ENCODE results near the gene ALKBH5. TPM values are rescaled to one million over a fixed set of nuclear protein-coding genes. Genes with fewer than 3 reads are reported as not detected.
A peak's percentile ranks its signal among the peaks of the same experiment; 100 is the strongest.

ALKBH5 gene
- total and polyA plus RNA-seq, 9 of the 15 experiments (the other 6 are each of a cell fraction or from before 2014, with no cell fraction given): 11.4 to 70.0 (median 47.4) TPM

DNA sequence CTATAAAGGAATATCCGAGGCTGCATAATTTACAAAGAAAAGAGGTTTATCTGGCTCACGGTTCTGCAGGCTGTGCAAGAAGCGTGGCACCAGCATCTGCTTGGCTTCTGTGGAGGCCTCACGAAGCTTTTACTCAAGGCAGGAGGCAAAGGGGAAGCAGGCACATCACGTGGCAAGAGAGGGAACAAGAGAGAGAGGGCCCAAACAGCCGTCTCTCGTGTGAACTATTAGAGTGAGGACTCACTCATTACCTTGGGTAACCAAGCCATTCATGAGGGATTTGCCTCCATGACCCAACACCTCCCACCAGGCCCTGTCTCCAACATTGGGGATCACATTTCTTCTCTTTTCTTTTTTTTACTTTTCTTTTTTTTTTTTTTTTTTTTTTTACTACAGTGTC, 7.5 kb upstream of the ALKBH5 start:
- CTCF ChIA-PET (ENCODE audit: low intra/inter-chr PET ratio): no interaction called here
- Histone ChIP-seq H3K9me1 (ENCODE audit: control insufficient read depth, insufficient read depth, low read length) (no peaks in the 10 kb centered on the region), H3K4me1 (replicated peaks in 1 of 2; ENCODE audit: control insufficient read depth in 2 of 2, insufficient read depth in 2 of 2, low read length in 2 of 2) (peaks cover 19% of the 10 kb centered on the region in 2 experiments; a peak in 4 of 5 replicates), H3K9ac (ENCODE audit: insufficient read depth in 1 of 2, low read depth in 2 of 2, low read length in 2 of 2) (no peak overlapping the region), H3K36me3 (ENCODE audit: control insufficient read depth, insufficient read depth, low read length) (no peaks in the 10 kb centered on the region), H4K20me1 (replicated peaks; ENCODE audit: control insufficient read depth, insufficient read depth, low read length) (no peaks in the 10 kb centered on the region), H2AFZ (ENCODE audit: low read depth, low read length) (peak overlapping the region; percentile 62; the same call in 1 of the 2 replicates), H3K4me3 (no peak overlapping the region), H3K9me3 (replicated peaks; ENCODE audit: control insufficient read depth, insufficient read depth, low read depth, low read length) (no peaks in the 10 kb centered on the region), H3K27me3 (ENCODE audit: control insufficient read depth in 2 of 2, insufficient read depth in 2 of 2, low read length in 2 of 2) (no peaks in the 10 kb centered on the region), H3K27ac (ENCODE audit: extremely low read depth, low read depth, low read length) (no peak overlapping the region), H3K79me2 (ENCODE audit: control insufficient read depth, insufficient read depth, low read length) (no peaks in the 10 kb centered on the region), H3K4me2 (ENCODE audit: insufficient read depth, low read length) (no peak overlapping the region)
- ATAC-seq: no peak
- in situ Hi-C loops (cut with MboI) (no loop called here), intact Hi-C loops (cut with micrococcal nuclease) (no loop called here)
- WGBS (ENCODE audit: insufficient coverage, low coverage, missing lambda C conversion rate): 31% methylated on average over 7 of the region's 7 CpGs
- POLR2A ChIA-PET: interaction anchor here (0.6 to 0.7 kb wide), 2 partner anchors 14 to 350 kb away, joined by 3 to 4 read pairs; no protein-coding TSS in a partner anchor
- BruUV-seq (replicated peaks): no TSS peak
- no peak for FAIRE-seq
- no peak for DNase-seq (ENCODE audit: extremely low read depth in 1 of 4, low spot score in 3 of 4)
- TF ChIP-seq CBX1 (IDR thresholded peaks at IDR 0.05; ENCODE audit: low read depth) (no peak), PHF20 (IDR thresholded peaks at IDR 0.05; ENCODE audit: partially characterized antibody) (no peak), ZFX (CRISPR knock-in tag; IDR thresholded peaks at IDR 0.05) (0 out of 2 replicates have a peak, but pooled peaks have one; percentile 18), BCL6 (CRISPR knock-in tag; IDR thresholded peaks at IDR 0.05) (no peak), ZNF592 (IDR thresholded peaks at IDR 0.05) (no peak), IFI16 (CRISPR knock-in tag; IDR thresholded peaks at IDR 0.05) (no peak), L3MBTL2 (IDR thresholded peaks at IDR 0.05) (peak; percentile 69), RFX5 (IDR thresholded peaks at IDR 0.05; ENCODE audit: low read depth, low read length) (no peak), RAD51 (IDR thresholded peaks at IDR 0.05; ENCODE audit: borderline replicate concordance, low read depth) (peak; percentile 40; the same call in 1 of the 2 replicates), KLF6 (CRISPR knock-in tag; IDR thresholded peaks at IDR 0.05; ENCODE audit: borderline replicate concordance) (no peak), SRSF9 (IDR thresholded peaks at IDR 0.05; ENCODE audit: borderline replicate concordance, low read depth, low read length) (no peak), WHSC1 (IDR thresholded peaks at IDR 0.05; ENCODE audit: low read length) (no peak), DMBX1 (CRISPR knock-in tag; IDR thresholded peaks at IDR 0.05; ENCODE audit: borderline replicate concordance) (no peak), TARDBP (IDR thresholded peaks at IDR 0.05) (no peak), NFE2 (IDR thresholded peaks at IDR 0.05; ENCODE audit: low read depth) (no peak), HDAC8 (tag; IDR thresholded peaks at IDR 0.05) (no peak)
- TF ChIP-seq, protein P1, sequence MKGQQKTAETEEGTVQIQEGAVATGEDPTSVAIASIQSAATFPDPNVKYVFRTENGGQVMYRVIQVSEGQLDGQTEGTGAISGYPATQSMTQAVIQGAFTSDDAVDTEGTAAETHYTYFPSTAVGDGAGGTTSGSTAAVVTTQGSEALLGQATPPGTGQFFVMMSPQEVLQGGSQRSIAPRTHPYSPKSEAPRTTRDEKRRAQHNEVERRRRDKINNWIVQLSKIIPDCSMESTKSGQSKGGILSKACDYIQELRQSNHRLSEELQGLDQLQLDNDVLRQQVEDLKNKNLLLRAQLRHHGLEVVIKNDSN (CRISPR knock-in tag; IDR thresholded peaks at IDR 0.05): no peak; the same call in 1 of the 2 replicates
- TF ChIP-seq, protein P2, sequence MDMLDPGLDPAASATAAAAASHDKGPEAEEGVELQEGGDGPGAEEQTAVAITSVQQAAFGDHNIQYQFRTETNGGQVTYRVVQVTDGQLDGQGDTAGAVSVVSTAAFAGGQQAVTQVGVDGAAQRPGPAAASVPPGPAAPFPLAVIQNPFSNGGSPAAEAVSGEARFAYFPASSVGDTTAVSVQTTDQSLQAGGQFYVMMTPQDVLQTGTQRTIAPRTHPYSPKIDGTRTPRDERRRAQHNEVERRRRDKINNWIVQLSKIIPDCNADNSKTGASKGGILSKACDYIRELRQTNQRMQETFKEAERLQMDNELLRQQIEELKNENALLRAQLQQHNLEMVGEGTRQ (CRISPR knock-in tag; IDR thresholded peaks at IDR 0.05): peak; percentile 26; the same call in 1 of the 2 replicates
